ENCODE data around the gene APOBEC4.

DNA sequence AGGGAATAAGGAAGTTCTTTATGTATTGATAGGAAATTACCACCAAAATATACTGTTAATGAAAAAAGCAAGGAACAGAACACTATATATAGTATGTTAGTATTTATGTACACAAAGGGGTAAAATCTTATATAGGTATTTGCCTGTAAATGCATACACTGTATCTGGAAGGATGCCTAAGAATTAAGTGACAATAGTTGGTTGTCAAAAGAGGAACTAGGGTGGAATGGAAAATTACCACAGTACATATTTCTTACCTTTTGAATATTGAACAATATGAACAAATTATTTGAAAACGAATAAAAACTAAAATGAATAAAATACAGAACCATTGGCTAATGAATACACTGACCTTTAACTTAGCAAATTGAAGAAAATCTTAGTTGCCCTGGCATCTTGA, 31.1 kb downstream of the APOBEC4 start:
- no peak for TF ChIP-seq SIN3A (IDR thresholded peaks at IDR 0.05; ENCODE audit: borderline replicate concordance, insufficient read depth, low read length)
- TF ChIP-seq POLR2AphosphoS5 (IDR thresholded peaks at IDR 0.05; ENCODE audit: low read depth, low read length): no peak
- TF ChIP-seq TAF1 (IDR thresholded peaks at IDR 0.05; ENCODE audit: borderline replicate concordance, insufficient read depth, low read length): no peak
- TF ChIP-seq REST (IDR thresholded peaks at IDR 0.05; ENCODE audit: insufficient read depth in 1 of 2, low read depth in 2 of 2, low read length in 2 of 2): no peak
- no peak for TF ChIP-seq FOXP2 (optimal IDR thresholded peaks at IDR 0.05; ENCODE audit: borderline replicate concordance, extremely low read depth, extremely low read length, insufficient read depth)

Data from PFSK-1 (cell line).